Gastroesophageal sphincter (tissue), 4 donors: ENCODE results near the gene TTC13. TPM values are rescaled to one million over a fixed set of nuclear protein-coding genes. Genes with fewer than 3 reads are reported as not detected.

Experiments used
- ATAC-seq: fragments of 150-250 bp; one replicate; pipeline ENCODE4 v1.9.1; 2016; ENCODE audit warnings: mild to moderate bottlenecking, moderate library complexity
- H3K27ac ChIP-seq, 4 donors: fragments of 200-600 bp; sonication (generic) in 3 of 4; 1 replicate in 3 of 4; 2 replicates in 1 of 4; pipeline ENCODE4 v1.5.1; 2016 to 2019
- H3K27me3 ChIP-seq: fragments of 200-600 bp; sonication (generic); one replicate; pipeline ENCODE4 v1.5.1; 2019
- H3K36me3 ChIP-seq, 2 donors: fragments of 200-600 bp; sonication (generic); one replicate each; pipeline ENCODE4 v1.5.1; 2019; ENCODE audit warnings: control low read depth in 1 of 2
- H3K4me1 ChIP-seq, 3 donors: fragments of 200-600 bp; sonication (generic); 1 replicate in 2 of 3; 2 replicates in 1 of 3; pipeline ENCODE4 v1.5.1; 2016 to 2019; ENCODE audit warnings: control low read depth in 2 of 3
- H3K4me3 ChIP-seq, 2 donors: fragments of 200-600 bp; sonication (generic); one replicate each; pipeline ENCODE4 v1.5.1; 2019; ENCODE audit warnings: mild to moderate bottlenecking in 1 of 2, moderate library complexity in 1 of 2
- H3K9me3 ChIP-seq, 3 donors: fragments of 200-600 bp; sonication (generic); one replicate each; pipeline ENCODE4 v1.5.1; 2017 to 2019; ENCODE audit warnings: control low read depth in 2 of 3
- EP300 ChIP-seq: sonication (generic); formaldehyde crosslinking; IDR thresholded peaks from one replicate; pipeline ENCODE4 v1.6.1; 2017; ENCODE audit warnings: antibody characterized with exemption, mild to moderate bottlenecking
- POLR2A ChIP-seq, 2 donors: fragments of 450-650 bp; IDR thresholded peaks; one replicate each; pipeline ENCODE4 v1.6.1; 2017; ENCODE audit warnings: antibody characterized with exemption in 2 of 2, mild to moderate bottlenecking in 2 of 2, moderate library complexity in 1 of 2
- POLR2AphosphoS5 ChIP-seq: sonication (generic); formaldehyde crosslinking; IDR thresholded peaks from one replicate; pipeline ENCODE4 v1.6.1; 2017; ENCODE audit warnings: antibody characterized with exemption
- WGBS, 2 donors: methylation state at CpG; one replicate each; pipeline ENCODE4 v1.1.5; 2018; ENCODE audit warnings: low coverage in 1 of 2; 5-methylcytosine and 5-hydroxymethylcytosine counted together
- total RNA-seq, 4 donors: library from RNA; depleted of rRNA; stranded (reverse); fragments of >200 nt; gene quantifications; one replicate each; pipeline ENCODE4 v1.1.0, GENCODE V29; 2016
- TF ChIP-seq, protein P1 (sequence below), 4 experiments: fragments of 200-600 bp in 2 of 4; fragments of 450-650 bp in 2 of 4; sonication (generic) in 1 of 4; IDR thresholded peaks; one replicate each; pipeline ENCODE4 v1.5.1; 2017 to 2019; ENCODE audit warnings: antibody characterized with exemption in 4 of 4, mild to moderate bottlenecking in 2 of 4, moderate library complexity in 2 of 4

Gene TTC13
- total RNA-seq, 4 donors from 2014 or later: 9.6 to 24.4 (median 13.7) TPM

DNA sequence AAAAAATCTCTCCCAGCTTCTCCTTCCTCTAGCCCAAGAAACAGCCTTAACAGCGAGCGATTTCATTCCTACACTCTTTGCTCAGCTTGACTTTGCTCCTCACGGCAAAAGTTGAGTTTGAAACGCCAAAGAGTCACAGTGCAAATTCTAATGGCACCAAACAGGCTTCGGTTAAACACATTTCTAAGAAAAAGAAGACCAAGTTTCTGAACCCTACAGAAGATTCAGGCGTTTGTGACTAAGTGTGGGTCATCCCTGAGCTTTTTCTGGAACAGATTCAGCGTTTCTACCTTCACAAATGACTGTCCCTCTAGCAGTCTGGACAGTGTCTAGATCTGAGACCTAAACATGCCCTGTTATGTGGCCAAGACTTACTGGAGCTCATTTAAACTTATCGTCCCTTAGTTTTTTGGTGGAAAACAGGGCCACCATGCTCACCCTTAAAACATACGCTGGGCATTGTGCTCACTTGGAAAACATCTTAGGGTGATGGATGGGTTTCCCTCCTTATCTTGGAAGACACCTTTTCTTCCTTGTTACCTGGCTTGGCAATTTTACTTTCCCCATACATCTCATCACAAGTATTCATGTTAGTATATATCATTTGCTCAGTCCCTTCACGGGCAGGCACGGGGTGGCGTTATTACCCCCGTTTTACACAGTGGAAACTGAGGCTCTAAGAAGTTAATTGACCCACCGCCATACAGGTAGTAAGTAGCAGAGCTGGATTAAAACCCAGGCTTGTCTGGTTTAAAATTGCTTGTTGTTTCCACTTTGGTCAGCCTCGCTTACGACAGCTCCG is 111.4 kb downstream of the TTC13 start:
- H3K27me3 ChIP-seq: no peaks in the 10 kb centered on the region
- H3K27ac ChIP-seq: peak overlapping the region; percentile 67 to 96 (median 93)
- peaks cover 5 to 62% (median 17%) of the 10 kb centered on the region in 3 donors for H3K4me1 ChIP-seq
- no peaks in the 10 kb centered on the region for H3K36me3 ChIP-seq
- no peaks in the 10 kb centered on the region for H3K9me3 ChIP-seq
- H3K4me3 ChIP-seq: peak overlapping the region; percentile 76 to 98
- TF ChIP-seq POLR2AphosphoS5: no peak
- TF ChIP-seq, protein P1, sequence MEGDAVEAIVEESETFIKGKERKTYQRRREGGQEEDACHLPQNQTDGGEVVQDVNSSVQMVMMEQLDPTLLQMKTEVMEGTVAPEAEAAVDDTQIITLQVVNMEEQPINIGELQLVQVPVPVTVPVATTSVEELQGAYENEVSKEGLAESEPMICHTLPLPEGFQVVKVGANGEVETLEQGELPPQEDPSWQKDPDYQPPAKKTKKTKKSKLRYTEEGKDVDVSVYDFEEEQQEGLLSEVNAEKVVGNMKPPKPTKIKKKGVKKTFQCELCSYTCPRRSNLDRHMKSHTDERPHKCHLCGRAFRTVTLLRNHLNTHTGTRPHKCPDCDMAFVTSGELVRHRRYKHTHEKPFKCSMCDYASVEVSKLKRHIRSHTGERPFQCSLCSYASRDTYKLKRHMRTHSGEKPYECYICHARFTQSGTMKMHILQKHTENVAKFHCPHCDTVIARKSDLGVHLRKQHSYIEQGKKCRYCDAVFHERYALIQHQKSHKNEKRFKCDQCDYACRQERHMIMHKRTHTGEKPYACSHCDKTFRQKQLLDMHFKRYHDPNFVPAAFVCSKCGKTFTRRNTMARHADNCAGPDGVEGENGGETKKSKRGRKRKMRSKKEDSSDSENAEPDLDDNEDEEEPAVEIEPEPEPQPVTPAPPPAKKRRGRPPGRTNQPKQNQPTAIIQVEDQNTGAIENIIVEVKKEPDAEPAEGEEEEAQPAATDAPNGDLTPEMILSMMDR (IDR thresholded peaks at IDR 0.05): no peak
- TF ChIP-seq EP300: no peak
- TF ChIP-seq POLR2A (IDR thresholded peaks at IDR 0.05): no peak
- no peak for ATAC-seq
- WGBS, 2 donors: 12 to 14% methylated on average over 10 to 14 of the region's 17 CpGs

DNA sequence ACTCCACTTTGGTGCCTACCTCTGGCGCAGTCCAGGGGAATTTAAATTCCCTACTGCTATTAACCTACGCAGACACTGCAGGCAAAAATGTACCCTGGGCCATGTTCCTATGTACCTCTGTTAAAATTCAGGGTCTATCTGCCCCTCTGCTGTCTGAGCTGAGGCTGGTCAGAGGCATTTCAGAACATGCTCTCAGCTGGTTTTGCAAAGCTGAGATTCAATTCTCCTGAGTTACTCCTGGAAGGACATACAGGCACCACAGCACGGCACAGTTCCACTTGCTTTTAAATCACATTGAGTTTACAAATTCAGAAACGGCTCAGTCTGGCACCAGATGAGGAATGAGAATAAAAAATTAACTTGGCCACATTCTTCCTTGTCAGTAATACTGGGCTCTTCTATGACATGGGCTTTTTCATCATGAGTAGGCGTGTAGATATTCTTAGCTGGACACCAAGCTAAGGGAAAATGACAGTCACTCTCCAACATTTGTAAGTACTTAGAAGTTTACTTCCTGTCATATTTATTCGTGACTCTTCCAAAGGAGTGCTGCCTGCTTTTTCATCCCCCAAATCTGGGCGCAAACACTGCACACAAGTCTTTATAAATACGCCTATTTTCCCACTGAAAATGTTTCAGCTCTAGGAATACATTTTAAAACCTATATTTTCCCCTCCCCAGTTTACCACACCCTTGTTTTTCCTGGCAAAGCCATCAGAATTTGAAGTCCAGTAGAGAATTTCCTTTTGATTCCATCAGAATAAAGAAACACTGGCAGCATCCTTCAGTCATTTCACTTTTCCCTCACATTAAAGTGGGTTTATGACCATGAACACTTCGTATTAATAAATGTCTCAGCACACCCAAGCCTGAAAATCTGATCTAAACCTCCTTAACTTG is 112.2 kb downstream of the TTC13 start:
- TF ChIP-seq POLR2A (IDR thresholded peaks at IDR 0.05) (peak in 1 of 2 donors; percentile 18), EP300 (no peak), POLR2AphosphoS5 (peak; percentile 75)
- TF ChIP-seq, protein P1 (IDR thresholded peaks at IDR 0.05): no peak
- Histone ChIP-seq H3K9me3 (no peaks in the 10 kb centered on the region), H3K27me3 (no peaks in the 10 kb centered on the region), H3K36me3 (peaks cover 0 to 3% of the 10 kb centered on the region in 2 donors), H3K4me1 (peaks cover 5 to 71% (median 17%) of the 10 kb centered on the region in 3 donors), H3K27ac (peak overlapping the region; percentile 67 to 96 (median 93)), H3K4me3 (peak overlapping the region; percentile 76 to 98)
- 29 to 36% methylated on average over 5 to 9 of the region's 9 CpGs for WGBS, 2 donors
- ATAC-seq: peak; percentile 53

DNA sequence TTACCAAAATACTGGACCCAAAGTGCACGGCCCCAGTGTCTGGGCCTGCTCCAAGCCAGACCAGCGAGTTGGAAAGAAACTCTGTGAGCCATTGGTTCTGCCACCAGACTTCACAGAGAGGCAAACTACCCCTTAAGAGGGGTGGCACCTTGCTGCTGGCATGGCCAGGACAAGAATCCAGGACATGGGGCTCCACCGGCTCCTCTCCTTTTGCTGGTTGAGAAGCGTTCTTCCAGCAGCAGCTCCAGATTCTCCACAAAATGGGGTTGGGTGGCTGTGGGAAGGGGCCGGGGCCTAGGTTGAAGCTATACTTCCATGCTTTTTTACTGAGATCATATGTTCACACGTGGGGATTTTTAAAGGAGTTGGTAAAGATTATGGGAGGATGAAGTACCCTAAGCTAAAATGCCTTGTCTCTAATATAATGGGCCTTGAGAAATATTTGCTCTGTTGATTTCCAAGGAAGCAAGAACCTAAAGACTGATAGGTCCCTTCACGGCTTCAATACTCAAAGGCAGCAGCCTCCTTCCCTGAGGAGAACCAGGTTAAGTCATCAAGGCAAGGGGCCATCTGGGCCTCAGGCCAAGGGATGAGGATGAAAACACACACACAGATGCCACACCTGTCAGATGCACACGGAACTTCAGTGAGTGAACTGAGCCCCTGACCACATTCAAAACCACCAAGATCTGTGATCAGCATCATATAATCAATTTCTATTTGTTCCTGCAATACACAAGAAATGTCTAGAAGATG is 113.4 kb downstream of the TTC13 start:
- 33 to 92% methylated on average over 1 to 4 of the region's 8 CpGs for WGBS, 2 donors
- H3K27ac ChIP-seq: peak overlapping the region; percentile 67 to 96 (median 93)
- TF ChIP-seq POLR2A (IDR thresholded peaks at IDR 0.05): no peak
- TF ChIP-seq, protein P1 (IDR thresholded peaks at IDR 0.05): no peak
- no peak for TF ChIP-seq POLR2AphosphoS5
- no peak for TF ChIP-seq EP300
- no peak for ATAC-seq
- peak overlapping the region in 1 of 2 donors; percentile 98 for H3K4me3 ChIP-seq
- H3K4me1 ChIP-seq: peaks cover 5 to 82% (median 17%) of the 10 kb centered on the region in 3 donors
- no peaks in the 10 kb centered on the region for H3K27me3 ChIP-seq
- H3K36me3 ChIP-seq: peaks cover 0 to 3% of the 10 kb centered on the region in 2 donors
- H3K9me3 ChIP-seq: no peaks in the 10 kb centered on the region

DNA sequence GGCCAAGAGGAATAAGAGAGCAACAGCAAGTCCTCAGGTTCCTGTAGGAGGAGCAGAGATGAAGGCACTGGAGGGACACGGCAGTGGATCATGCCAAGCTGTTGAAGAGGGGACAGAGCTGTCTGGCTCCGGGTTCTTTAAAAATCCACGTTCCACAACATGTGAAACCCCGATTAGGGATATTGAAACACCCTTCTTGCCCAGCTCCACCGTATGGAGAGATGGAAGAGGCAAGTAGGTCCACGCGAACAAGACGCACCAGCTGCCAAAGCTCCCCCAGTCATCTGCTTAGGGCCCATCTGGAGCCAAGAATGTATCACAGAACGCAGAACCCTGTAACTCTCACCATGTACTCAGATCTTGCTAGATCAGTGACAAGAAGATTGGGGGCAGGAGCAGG is 114.2 kb downstream of the TTC13 start:
- H3K36me3 ChIP-seq: peaks cover 0 to 3% of the 10 kb centered on the region in 2 donors
- H3K9me3 ChIP-seq: no peaks in the 10 kb centered on the region
- no peaks in the 10 kb centered on the region for H3K27me3 ChIP-seq
- no peak for ATAC-seq
- H3K4me3 ChIP-seq: peak overlapping the region in 1 of 2 donors; percentile 98
- no peak for TF ChIP-seq EP300
- TF ChIP-seq POLR2A (IDR thresholded peaks at IDR 0.05): no peak
- no peak for TF ChIP-seq POLR2AphosphoS5
- TF ChIP-seq, protein P1 (IDR thresholded peaks at IDR 0.05): no peak
- peak overlapping the region in 3 of 4 donors; percentile 28 to 96 (median 96) for H3K27ac ChIP-seq
- peaks cover 5 to 83% (median 17%) of the 10 kb centered on the region in 3 donors for H3K4me1 ChIP-seq
- 62 to 68% methylated on average over 3 to 6 of the region's 9 CpGs for WGBS, 2 donors
